ENCODE results near the gene BCL11A. TPM values are rescaled to one million over a fixed set of nuclear protein-coding genes. Genes with fewer than 3 reads are reported as not detected.

BCL11A gene
- total RNA-seq, 1 experiment from 2014 or later, result 0.13 TPM

DNA sequence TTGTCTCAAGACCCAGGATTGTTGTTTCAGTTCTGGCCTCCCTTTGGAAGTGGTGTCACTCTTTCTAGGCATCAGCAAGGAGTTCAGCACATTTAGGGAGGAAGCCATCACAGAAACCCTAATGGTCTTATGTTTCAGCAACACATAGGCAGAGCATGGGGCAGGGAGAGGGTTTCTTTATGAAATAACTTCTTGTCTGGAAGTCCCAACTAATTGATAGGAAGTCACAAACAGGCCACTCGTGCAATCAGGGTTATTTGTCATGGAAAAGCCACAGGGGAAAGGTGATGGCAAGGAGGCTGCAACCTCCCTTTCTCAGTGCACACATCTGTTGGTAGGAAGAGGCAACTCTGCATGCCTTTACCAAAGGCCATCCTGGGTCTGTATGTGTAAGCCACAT is 103.0 kb downstream of the BCL11A start:
- Histone ChIP-seq H3K9me3 (replicated peaks) (no peaks in the 10 kb centered on the region; the same call in 1 of the 2 replicates), H3K36me3 (no peaks in the 10 kb centered on the region), H3K27ac (no peak overlapping the region), H3K4me1 (replicated peaks) (no peaks in the 10 kb centered on the region), H3K4me3 (no peak overlapping the region), H3K27me3 (replicated peaks) (no peaks in the 10 kb centered on the region; the same call in none of the 2 replicates)
- no peak for DNase-seq (ENCODE audit: low read depth in 1 of 2, low spot score in 2 of 2)

DNA sequence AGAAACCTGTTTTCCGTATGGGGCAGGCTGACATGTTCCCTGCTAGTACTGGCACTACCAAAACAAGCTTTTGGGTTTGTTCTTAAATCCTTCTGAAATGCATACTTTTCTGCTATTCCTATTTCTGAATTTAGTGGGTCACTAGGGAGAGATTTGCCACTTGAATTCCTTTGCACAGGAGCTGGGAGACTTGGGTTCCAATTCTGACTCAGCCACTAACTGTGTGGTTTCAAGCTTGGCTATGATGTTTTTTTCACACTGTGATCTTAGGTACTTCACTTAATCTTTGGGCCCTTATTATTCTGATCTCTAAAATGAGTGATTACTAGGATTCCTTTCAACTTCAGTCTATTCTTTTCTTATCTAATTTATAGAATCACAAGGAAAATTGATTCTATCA is 105.5 kb downstream of the BCL11A start:
- no peaks in the 10 kb centered on the region; the same call in 1 of the 2 replicates for H3K27me3 ChIP-seq (replicated peaks)
- no peak overlapping the region for H3K27ac ChIP-seq
- no peak for DNase-seq (ENCODE audit: low read depth in 1 of 2, low spot score in 2 of 2)
- H3K4me1 ChIP-seq (replicated peaks), result no peaks in the 10 kb centered on the region
- no peaks in the 10 kb centered on the region for H3K9me3 ChIP-seq (replicated peaks)
- H3K4me3 ChIP-seq, result no peak overlapping the region
- no peaks in the 10 kb centered on the region for H3K36me3 ChIP-seq

DNA sequence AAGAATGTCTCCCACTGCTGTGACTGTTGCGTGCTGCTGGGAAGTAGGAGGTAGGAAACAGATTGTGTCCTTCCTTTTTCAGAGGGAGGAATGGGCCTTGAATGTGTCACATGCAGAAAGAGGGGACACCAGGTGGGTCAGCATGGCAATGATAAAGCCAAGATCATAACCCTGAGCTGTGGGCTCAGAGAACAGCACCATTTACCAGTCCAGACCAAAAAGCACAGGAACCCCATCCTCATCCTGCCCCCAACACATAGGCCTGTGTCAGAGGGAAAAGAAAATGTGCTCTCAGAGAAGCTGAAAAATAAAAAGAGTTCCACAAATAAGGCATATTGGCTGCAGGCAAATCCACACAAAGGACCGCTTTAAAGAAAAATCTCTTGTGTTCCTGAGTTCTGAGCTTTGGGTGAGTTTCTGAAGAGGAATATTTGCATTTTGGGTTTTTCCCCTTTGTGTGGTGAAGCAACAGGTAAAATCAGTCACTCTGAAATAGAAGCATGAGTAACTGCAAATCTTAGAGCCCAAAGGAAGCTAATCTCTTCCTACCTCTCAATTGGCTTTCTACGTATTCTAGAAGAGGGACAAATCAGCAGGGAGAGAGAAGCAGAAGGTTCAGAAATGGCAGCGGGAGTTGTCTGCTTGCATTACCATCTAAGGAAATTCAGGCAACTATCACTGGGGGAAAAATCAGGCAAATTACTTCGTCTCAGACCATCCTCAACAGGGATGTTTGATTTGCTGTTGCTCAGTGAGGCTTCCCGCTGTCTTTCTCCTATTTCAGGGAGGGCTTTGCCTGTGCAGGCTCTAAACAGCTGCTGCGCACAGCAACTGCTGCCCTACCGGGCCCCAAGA is 106.8 kb downstream of the BCL11A start:
- DNase-seq (ENCODE audit: low read depth in 1 of 2, low spot score in 2 of 2), result no peak
- Histone ChIP-seq H3K4me1 (replicated peaks) (no peaks in the 10 kb centered on the region), H3K4me3 (no peak overlapping the region), H3K9me3 (replicated peaks) (no peaks in the 10 kb centered on the region), H3K27ac (no peak overlapping the region), H3K36me3 (no peaks in the 10 kb centered on the region), H3K27me3 (replicated peaks) (no peaks in the 10 kb centered on the region; the same call in 1 of the 2 replicates)

DNA sequence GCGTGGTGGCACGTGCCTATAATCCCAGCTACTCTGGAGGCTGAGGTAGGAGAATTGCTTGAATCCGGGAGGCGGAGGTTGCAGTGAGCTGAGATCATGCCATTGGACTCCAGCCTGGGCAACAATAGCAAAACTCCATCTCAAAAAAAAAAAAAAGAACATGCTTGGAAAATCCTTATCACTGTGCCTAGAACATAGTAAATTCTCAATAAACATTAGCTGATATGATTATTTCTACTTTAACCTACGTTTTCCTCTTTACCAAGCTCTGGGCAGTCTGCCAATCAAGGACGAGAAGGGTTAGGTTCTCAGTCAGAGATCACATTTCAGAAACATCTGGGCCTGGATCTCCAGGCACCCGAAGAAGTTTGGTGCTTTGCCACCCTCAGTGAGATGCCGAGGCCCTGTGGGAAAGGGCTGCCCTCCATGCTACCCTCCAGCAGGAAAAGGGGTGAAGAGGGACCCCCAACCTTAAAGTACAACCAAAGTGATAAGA is 107.7 kb downstream of the BCL11A start:
- Histone ChIP-seq H3K4me3 (no peak overlapping the region), H3K9me3 (replicated peaks) (no peaks in the 10 kb centered on the region), H3K27me3 (replicated peaks) (no peaks in the 10 kb centered on the region; the same call in 1 of the 2 replicates), H3K36me3 (no peaks in the 10 kb centered on the region), H3K4me1 (replicated peaks) (no peaks in the 10 kb centered on the region), H3K27ac (no peak overlapping the region)
- no peak for DNase-seq (ENCODE audit: low read depth in 1 of 2, low spot score in 2 of 2)

DNA sequence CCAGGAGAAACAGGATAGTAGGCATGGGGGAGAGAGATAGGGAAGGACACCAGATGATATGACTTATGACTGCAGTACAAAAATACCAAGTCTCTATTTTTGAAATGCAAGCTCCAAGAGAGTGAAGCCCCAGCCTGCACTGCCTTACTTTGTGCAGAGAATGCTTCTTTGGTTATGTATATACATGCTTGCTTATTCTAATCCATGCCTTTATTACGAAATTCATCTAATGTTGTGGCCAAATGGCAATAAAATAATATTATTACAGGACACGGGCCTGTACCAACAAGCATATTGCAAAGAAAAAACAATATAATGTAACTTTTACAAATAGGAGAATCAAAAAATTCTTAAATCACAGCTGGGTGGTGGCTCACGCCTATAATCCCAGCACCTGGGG is 110.8 kb downstream of the BCL11A start:
- DNase-seq (ENCODE audit: low read depth in 1 of 2, low spot score in 2 of 2), result no peak
- no peak overlapping the region for H3K27ac ChIP-seq
- no peaks in the 10 kb centered on the region for H3K36me3 ChIP-seq
- H3K27me3 ChIP-seq (replicated peaks), result no peaks in the 10 kb centered on the region
- no peak overlapping the region for H3K4me3 ChIP-seq
- no peaks in the 10 kb centered on the region for H3K4me1 ChIP-seq (replicated peaks)
- no peaks in the 10 kb centered on the region for H3K9me3 ChIP-seq (replicated peaks)

DNA sequence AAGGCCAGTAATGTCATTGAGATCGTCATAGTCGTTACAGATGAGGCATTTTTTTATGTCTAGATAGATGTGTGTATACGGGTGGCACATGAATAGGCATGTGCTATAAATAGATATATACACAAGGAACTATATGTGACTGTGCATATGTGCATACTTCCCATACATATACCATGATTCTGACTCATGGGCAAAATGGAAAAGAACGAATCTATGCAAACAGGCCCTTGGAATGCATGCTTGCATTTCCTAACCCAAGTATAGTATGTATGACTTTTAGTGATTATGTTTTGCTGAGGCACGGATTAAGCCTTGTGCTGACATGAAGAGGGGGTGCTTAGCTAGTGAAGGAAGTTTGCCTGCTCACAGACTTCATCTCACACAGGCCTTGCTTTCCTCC is 111.7 kb downstream of the BCL11A start:
- Histone ChIP-seq H3K27me3 (replicated peaks) (no peaks in the 10 kb centered on the region), H3K27ac (no peak overlapping the region), H3K4me3 (no peak overlapping the region), H3K4me1 (replicated peaks) (no peaks in the 10 kb centered on the region), H3K36me3 (no peaks in the 10 kb centered on the region), H3K9me3 (replicated peaks) (no peaks in the 10 kb centered on the region)
- no peak for DNase-seq (ENCODE audit: low read depth in 1 of 2, low spot score in 2 of 2)

DNA sequence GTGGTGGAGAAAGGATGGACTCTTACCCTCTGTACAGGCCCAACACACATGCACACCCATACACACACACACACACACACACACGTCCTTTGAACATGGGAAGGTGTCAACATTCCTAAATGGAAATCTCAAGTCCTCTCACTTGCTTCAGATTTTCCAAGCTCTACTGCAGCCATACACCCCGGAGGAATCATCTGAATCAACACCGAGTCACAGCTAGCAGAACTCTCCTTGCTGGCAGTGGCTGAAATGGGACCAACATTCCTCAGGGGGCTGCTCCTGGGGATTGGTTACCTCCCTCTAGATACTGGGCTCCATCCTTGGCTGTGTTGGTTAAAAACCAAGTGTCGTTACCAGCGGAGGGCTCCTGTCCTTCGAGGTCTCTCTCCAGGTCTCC is 112.7 kb downstream of the BCL11A start:
- Histone ChIP-seq H3K9me3 (replicated peaks) (no peaks in the 10 kb centered on the region), H3K4me1 (replicated peaks) (no peaks in the 10 kb centered on the region), H3K36me3 (no peaks in the 10 kb centered on the region), H3K27ac (no peak overlapping the region), H3K4me3 (no peak overlapping the region), H3K27me3 (replicated peaks) (no peaks in the 10 kb centered on the region)
- DNase-seq (ENCODE audit: low read depth in 1 of 2, low spot score in 2 of 2), result no peak

DNA sequence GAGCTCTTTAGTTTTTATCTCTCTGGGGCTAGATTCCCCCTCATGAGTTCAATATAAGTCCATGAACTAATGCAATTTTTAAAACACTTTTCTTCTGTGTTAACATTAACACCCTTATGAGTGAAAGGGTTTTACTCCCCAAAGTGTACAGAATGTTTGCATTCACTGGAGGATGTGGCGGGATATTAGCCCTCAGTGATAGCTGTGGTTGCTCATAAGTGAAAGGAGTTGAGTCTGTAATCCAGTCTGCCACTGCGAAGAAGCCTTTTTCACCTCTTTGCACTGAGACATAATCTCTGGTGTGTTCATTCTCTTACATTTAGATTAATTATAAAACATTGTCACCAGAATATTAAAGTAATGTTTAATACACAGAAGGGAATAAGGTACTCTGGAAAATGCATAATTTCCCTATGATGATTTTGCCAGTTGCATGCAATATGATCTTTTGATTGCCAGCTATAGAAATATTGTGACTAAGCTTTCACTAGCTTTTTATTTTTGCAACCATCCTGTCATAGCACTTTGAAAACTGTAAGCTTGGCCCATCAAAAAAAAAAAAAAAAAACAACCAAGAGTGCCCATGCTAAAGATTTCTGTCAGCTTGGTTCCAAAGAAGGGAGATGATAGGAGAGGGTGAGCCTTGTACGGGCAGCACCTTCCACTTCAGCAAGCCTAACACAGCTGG is 113.2 kb downstream of the BCL11A start:
- no peaks in the 10 kb centered on the region for H3K9me3 ChIP-seq (replicated peaks)
- no peak for DNase-seq (ENCODE audit: low read depth in 1 of 2, low spot score in 2 of 2)
- no peaks in the 10 kb centered on the region for H3K36me3 ChIP-seq
- H3K4me3 ChIP-seq, result no peak overlapping the region
- H3K4me1 ChIP-seq (replicated peaks), result no peaks in the 10 kb centered on the region
- no peak overlapping the region for H3K27ac ChIP-seq
- H3K27me3 ChIP-seq (replicated peaks), result no peaks in the 10 kb centered on the region

DNA sequence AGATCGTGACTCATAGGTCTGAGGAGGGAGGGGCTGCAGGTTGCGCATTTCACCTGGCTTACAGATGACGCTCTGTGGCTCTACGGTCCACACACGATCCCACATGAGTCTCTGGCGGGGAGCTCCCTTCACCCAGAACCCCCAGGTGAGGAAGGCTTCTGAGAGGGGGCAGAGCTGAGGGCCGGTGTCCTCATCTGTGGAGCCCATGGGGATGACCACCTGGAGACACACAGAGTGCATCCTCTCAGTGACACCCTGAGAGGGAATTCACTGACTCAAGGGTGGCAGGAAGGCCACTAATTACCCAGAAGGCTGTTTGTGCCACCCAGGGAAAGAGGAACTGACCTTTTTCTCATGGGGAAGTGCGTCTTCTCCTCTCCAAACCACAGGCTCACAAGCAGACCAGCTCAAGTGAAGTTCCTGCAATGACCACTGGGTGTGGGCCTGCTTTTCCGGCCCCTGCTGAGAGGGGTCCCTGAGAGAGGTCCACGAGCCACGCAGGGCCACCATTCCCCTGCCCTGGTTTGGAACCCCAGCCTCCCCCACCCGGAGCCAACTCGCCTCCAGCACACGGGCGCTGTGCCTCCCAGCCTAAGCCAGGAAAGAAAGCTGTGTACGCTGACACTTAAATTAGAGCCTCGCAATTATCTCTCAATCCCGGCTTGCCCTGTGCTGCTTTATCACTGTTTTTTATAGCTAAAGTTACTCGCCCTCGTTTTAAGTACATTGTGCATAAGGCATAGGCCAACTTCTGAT is 114.1 kb downstream of the BCL11A start:
- Histone ChIP-seq H3K36me3 (no peaks in the 10 kb centered on the region), H3K27ac (no peak overlapping the region), H3K27me3 (replicated peaks) (no peaks in the 10 kb centered on the region), H3K4me3 (no peak overlapping the region), H3K4me1 (replicated peaks) (no peaks in the 10 kb centered on the region), H3K9me3 (replicated peaks) (no peaks in the 10 kb centered on the region)
- DNase-seq (ENCODE audit: low read depth in 1 of 2, low spot score in 2 of 2), result no peak

DNA sequence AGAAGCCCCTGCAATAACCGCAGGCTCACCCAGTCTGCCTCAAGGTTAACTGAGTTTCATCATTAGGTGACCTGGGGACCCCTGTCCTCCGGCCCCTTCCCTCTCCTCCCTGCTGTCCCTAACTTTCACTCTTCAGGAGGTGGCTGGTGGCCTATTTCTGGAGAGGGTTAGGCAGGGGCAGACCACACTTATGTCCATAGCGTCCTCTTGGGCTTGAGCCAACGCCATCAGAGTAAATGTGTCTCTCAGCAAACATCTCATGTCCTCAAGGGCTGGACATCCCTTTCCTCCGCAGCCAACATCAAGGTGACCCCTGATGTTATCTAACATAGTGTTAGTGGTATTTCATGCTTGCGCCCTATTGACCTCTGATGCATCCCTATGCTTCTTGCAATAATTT is 114.8 kb downstream of the BCL11A start:
- no peaks in the 10 kb centered on the region for H3K36me3 ChIP-seq
- no peaks in the 10 kb centered on the region for H3K4me1 ChIP-seq (replicated peaks)
- H3K9me3 ChIP-seq (replicated peaks), result no peaks in the 10 kb centered on the region
- H3K27me3 ChIP-seq (replicated peaks), result no peaks in the 10 kb centered on the region
- no peak overlapping the region for H3K4me3 ChIP-seq
- no peak overlapping the region for H3K27ac ChIP-seq
- no peak for DNase-seq (ENCODE audit: low read depth in 1 of 2, low spot score in 2 of 2)

DNA sequence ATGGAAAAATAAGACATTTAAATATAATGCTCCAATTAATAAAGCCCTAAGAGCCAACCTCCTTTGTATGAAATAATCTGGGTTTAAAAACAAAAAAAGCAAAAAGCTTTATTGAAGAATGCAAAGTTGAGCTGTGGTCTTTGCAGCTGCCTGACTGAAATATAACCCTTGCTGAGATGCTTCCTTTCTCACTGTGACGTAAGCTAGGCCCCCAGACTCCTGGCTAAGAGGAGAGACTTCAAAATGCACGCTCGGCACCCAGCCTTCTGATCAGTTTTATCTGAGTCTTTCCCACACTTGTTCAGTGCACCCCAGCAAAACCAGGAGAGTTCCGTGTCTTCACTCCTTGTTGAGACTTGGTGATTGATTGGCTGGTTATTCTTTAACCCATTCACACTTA is 115.3 kb downstream of the BCL11A start:
- Histone ChIP-seq H3K27ac (no peak overlapping the region), H3K27me3 (replicated peaks) (no peaks in the 10 kb centered on the region), H3K4me1 (replicated peaks) (no peaks in the 10 kb centered on the region), H3K36me3 (no peaks in the 10 kb centered on the region), H3K9me3 (replicated peaks) (no peaks in the 10 kb centered on the region), H3K4me3 (no peak overlapping the region)
- no peak for DNase-seq (ENCODE audit: low read depth in 1 of 2, low spot score in 2 of 2)

DNA sequence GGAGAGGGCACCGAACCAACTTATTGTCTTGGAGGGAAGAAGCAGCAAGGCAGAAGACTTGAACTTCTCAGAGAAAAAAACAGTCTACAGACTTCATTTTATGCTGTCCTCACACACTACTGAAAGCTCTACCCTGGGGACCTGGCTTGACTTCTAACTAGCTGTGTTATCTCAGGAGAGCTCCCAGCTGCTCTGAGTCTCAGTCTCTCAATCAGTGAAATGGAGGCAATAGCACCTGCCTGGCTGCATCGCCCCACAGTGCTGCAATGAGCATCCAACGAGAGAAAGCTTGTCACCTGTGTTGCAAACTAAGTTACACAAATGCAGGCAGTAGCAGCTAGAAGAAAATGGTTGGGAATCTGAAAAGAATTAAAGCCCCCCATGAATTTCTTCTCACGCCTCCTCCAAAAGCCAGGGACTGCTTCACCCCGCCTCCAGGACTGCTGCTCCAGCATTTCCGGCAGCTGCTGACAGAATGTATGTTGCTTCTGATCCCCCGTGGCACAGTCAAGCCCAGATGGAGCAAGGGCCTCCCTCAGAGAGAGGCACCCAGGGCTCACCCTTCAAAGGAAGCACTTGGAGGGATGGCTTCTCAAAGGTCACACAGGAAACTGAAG is 116.3 kb downstream of the BCL11A start:
- no peak overlapping the region for H3K27ac ChIP-seq
- no peaks in the 10 kb centered on the region for H3K4me1 ChIP-seq (replicated peaks)
- DNase-seq (ENCODE audit: low read depth in 1 of 2, low spot score in 2 of 2), result no peak
- H3K36me3 ChIP-seq, result no peaks in the 10 kb centered on the region
- H3K9me3 ChIP-seq (replicated peaks), result no peaks in the 10 kb centered on the region
- H3K4me3 ChIP-seq, result no peak overlapping the region
- no peaks in the 10 kb centered on the region for H3K27me3 ChIP-seq (replicated peaks)

DNA sequence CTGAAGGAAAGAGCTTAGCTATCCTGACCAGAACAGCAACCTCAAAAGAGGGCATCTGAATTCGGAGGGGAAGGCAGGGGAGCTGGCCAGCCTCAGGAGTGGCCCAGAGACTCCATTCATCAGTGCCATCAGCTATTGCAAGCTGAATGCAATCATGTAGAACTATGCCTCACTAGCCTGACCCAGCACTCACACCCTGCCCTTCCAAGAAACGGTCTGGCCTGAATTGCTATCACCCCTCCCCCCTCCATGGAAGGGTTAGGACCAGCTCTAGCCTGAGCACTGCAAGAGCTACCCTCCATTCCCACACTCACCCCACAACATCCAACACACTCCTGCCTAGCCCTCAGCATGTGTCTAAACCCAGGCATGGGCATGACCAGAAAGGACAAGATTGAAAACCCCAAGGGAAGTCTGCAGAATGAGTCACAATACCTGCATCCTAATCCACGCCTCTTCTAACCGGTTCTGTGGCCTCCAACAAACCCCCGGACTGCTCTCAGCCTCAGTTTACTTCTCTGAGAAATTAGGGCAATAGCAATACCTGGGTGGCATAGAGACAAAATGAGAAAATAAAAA is 120.3 kb downstream of the BCL11A start:
- DNase-seq (ENCODE audit: low read depth in 1 of 2, low spot score in 2 of 2), result no peak
- no peak overlapping the region for H3K4me3 ChIP-seq
- H3K27me3 ChIP-seq (replicated peaks), result no peaks in the 10 kb centered on the region
- no peaks in the 10 kb centered on the region for H3K9me3 ChIP-seq (replicated peaks)
- H3K27ac ChIP-seq, result no peak overlapping the region
- H3K4me1 ChIP-seq (replicated peaks), result no peaks in the 10 kb centered on the region
- no peaks in the 10 kb centered on the region for H3K36me3 ChIP-seq
